HG03558 (cell line): ENCODE measurements around the gene FN3KRP.
"Not testable (repeated sequence)": the region's sequence is repeated elsewhere in the genome, so short reads cannot be mapped to it uniquely, and the experiment has no call there.

Experiments used
- ATAC-seq: cut with Tn5 transposase; IDR thresholded peaks from one replicate; pipeline ENCODE4 v1.9.1; 2021; ENCODE audit warnings: moderate number of reproducible peaks; ENCODE audit not compliant: unreplicated experiment; ENCODE audit errors: extremely low read depth

The FN3KRP gene

DNA sequence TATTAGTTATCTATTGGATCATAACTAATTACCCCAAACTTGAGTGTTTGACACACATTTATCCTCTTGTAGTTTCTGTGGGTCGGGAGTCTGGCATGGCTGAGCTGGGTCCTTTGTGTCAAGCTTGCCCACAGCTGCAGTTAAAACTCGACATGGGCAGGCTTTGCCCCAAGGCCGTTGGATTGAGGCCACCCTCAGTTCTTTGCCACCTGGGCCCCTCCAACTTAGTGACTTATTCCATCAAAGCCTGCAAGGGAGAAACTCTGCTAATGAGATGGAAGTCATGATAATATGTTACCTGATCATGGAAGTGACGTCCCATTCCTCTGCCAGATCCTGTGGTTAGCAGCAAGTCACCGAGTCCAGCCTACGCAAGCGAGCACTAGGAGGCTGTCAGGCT lies 52.5 kb downstream of the FN3KRP start:
- ATAC-seq = no peak

DNA sequence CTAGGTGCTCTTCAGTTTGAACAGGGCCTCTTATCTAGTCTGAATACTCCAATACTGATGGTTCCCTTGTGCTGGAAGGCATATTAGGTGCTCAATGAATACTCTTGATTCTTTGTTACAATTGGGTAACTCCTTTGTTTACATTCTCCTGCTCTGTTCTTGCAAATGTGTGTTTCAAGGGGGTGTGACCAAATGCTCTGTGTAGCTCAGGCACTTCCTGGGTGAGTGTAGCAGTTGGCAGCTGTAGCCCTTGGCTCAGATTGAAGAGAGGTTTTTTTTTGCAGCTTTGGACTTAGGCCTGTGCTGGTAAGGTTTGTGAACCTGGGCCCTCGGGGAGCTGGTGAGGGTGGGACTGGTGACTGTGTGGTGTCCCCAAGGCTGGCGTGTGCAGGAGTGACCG lies 55.5 kb downstream of the FN3KRP start:
- no peak for ATAC-seq

DNA sequence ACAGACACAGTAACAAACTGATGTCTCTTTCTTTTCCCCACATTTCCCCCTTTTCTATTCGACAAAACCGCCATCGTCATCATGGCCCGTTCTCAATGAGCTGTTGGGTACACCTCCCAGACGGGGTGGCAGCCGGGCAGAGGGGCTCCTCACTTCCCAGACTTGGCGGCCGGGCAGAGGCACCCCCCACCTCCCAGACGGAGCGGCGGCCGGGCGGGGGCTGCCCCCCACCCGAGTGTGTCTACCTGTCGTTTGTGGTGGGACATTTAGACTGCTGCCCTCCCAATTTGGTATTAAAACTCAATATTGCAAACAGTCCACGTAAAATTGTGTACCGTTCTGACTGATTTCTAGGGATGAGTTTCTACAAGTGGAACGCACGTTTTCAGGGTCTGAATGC lies 58.0 kb downstream of the FN3KRP start:
- ATAC-seq = not testable (repeated sequence)

DNA sequence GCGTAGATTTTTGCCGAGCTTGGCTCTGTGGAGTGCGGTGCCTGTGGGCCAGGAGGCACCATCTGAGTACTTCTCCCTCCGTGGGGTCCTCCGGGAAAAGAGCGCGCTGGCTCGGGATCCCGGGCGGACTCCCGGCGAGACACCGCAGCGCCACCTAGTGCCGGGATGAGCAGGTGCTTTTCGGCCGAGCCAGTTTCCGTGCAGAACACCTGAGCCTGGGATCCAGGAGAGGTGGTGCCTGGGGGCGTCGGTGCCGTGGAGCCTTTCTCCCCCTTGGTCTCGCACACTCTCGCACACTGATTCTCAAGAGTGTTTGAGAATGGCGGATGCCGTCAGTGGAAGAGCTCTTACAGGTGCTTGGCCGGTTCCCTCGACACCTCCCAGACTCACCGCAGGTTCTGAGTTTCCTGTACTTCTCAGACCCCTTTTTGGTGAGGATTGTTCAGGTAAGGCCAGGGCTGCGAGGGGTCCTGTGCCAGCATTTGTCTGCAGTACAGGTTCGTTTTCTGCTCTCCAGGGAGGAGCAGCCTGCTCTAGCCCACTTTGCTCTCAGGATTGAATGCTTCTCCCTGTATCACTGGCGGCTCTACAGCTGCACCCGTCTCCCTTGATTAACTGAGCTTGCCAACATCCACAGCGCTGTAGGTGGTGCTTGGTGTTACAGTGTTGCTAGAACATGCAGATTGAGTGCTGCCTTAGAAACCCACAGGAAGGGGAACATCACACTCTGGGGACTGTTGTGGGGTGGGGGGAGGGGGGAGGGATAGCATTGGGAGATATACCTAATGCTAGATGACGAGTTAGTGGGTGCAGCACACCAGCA lies 58.7 kb downstream of the FN3KRP start:
- ATAC-seq = no peak

DNA sequence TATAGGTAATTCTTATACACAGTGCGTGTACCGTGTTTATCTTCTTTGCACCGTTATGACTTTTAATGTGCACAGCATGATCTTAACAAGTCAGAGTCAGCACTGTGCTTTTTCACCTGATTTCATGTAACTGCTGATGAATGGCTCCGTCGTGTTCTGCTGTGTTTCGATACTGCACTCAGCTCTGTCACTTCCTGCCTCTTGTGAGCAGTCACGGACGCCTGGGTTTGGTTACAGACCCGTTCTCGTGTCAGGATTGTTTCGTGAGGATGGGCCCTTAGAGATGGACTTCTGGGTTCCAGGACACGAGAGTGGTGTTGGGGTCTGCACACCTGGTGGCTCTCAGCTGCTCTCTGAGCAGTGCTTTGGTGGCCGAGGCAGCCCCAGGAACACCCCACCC lies 59.9 kb downstream of the FN3KRP start:
- no peak for ATAC-seq
